ENCODE data around the gene AHSG.
"Not testable (repeated sequence)": the region's sequence is repeated elsewhere in the genome, so short reads cannot be mapped to it uniquely, and the experiment has no call there.

The AHSG gene

DNA sequence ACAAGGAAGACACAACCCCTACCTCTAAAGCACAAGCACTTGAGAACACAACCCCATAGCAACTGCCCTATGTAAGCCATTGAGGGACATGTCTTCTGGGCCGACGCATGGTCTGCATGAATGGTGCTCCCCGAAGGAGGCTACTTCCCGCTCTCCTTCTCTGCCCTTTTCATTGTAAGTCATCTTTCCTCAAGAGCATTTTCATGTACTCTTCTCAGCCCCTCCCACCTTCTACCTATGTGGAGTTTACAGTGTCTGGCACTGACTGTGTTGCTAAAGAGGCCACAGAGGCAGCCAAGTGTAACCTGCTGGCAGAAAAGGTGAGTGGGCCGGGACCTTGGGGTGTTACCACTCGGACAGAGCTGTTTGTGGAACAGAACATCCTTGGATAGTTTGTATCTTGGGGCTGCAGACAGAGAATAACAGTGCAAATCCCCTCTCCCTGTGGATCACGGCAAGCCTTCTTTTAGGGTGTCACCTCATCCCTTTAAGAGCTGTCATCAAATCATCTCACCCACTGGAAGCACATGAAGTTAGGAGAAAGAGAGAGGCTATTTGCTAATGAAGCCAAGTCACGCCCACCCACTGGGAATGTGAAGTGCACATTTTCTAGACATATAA is 5.6 kb downstream of the AHSG start:
- DNase-seq (ENCODE audit: low read depth) = no peak

DNA sequence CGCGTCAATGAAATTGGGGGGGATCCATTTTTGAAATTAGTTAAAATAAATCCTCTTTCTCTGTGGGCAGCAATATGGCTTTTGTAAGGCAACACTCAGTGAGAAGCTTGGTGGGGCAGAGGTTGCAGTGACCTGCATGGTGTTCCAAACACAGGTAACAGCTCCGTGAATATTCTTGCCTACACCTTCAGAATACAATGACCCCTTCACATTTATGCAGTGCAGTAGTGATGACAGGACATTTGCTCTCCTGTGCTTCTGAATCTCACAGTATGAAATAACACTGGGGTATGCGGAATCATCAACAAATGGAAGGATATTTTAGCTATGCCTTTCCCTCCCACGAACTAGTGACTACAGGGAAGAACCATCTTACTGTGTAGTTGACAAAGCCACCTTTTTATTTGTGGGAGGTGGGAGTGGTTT is 6.9 kb downstream of the AHSG start:
- no peak for DNase-seq (ENCODE audit: low read depth)

- DNase-seq (ENCODE audit: low read depth) = no peak
These were observed 7.6 kb downstream of the AHSG start for GRCh38 chr3:186620213-186621092.

DNA sequence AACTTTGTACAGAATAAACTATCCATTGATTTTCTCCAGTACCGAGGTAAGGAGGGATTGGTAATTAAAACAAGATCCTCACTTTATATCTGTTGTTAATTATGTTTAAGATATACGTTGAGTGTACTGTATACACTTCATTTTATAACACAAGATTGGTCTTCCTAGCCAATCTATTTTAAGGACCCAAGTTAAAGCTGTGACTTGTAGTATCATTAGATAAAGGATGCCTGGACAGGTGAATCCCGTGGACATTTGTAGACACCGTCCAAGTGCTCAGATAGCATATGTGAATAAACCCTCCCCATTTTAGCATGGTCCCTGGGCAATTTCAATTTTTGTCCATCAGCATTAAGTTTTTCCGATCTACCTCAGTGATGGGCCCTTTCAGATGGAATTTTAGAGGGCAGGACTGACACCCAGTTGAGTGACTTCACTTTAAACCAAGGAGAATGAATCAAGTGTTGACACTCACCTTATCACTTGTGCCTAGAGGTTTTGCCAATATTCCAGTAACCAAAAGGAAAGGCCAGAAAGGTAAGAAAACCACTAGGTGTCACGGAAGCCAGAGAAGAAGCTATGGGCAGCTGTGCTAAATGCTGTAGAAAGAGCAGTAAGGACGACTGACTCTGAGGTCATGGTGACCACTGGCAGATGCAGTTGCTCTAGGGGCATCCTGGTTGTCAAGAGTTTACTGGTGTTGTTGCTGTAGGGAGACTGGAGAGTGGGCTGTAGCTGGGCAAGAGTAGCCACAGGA is 9.2 kb downstream of the AHSG start:
- no peak for DNase-seq (ENCODE audit: low read depth)

- no peak for DNase-seq (ENCODE audit: low read depth)
These were observed 9.9 kb downstream of the AHSG start for GRCh38 chr3:186622651-186623310.

- no peak for DNase-seq (ENCODE audit: low read depth)
These were observed 11.7 kb downstream of the AHSG start for GRCh38 chr3:186624598-186624997.

GRCh38 chr3:186625600-186626042 is 12.8 kb downstream of the AHSG start:
- no peak for DNase-seq (ENCODE audit: low read depth)

- DNase-seq (ENCODE audit: low read depth) = no peak
These were observed 13.5 kb downstream of the AHSG start for GRCh38 chr3:186626254-186626847.

- no peak for DNase-seq (ENCODE audit: low read depth)
These were observed 15.1 kb downstream of the AHSG start for GRCh38 chr3:186627852-186628414.

DNA sequence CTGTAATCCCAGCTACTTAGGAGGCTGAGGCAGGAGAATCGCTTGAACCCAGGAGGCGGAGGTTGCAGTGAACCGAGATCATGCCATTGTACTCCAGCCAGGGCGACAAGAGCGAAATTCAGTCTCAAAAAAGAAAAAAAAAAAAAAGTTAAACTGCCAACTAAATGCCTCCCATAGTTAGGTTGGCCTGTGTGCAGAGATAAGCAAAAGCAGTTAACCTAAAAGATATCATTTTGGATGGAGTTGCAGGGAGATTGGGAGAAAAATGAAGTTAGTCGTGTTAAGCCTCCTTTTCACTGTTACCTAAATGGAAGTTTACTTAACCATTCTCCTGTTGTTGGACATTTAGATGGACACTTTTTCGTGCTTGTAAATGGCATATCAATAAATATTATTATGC is 15.9 kb downstream of the AHSG start:
- DNase-seq (ENCODE audit: low read depth) = no peak

- no peak for DNase-seq (ENCODE audit: low read depth)
These were observed 18.2 kb downstream of the AHSG start for GRCh38 chr3:186630950-186631641.

DNA sequence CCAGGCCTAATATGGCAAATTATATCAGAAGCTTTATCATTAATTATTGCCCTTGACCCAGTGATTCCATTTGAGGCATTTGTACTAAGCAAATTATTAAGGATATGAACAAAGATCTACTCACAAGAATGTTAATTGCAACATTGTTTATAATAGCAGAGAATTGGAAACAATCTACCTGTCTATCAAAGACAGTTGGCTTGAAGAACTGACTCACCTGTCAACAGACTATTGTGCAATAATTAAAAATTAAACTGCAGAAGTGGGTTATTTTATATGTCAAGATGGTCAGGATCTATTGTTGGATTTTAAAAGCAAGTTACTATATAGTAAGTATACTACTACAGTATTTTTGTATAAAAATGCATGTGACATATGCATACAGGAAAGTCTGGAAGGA is 20.6 kb downstream of the AHSG start:
- DNase-seq (ENCODE audit: low read depth) = no peak

GRCh38 chr3:186634207-186634606 is 21.3 kb downstream of the AHSG start:
- not testable (repeated sequence) for DNase-seq (ENCODE audit: low read depth)

DNA sequence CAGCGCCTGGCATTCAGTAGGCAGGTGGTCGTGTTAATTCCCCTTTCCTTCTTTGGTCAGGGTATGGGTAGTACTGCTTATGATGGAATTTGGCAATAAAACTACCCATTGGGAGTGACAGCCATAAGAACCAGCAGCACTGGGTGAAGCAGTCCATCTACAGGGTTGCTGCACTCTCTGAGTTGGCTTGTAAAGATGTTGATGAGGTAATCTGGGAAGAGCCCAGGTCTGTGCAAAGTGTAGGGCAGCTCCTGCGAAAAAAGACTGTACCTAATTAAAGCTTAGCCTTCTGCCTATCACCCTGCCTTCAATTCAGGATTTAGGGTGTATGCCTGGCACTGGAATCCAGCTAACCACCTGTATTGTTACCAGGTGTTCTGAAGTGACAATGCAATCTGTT is 22.7 kb downstream of the AHSG start:
- DNase-seq (ENCODE audit: low read depth) = no peak

DNA sequence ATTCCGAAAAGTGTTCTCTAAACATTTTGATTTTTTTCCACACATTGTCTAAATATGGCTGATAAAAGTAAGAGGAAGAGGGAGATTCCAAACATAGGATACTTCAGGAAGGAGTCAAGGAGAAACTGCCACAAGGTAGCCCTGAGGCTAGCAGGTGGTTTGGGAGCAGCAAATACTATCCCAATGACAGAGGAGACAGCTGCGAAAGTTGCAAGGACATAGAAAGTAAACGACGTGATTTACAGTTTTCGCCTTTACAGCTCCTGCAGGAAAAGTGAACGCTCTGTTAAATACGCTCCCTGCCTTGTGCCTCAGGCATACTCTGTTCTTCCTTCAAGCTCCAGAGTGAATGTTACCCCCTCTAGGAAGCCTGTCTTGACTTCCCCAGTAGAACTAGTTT is 23.7 kb downstream of the AHSG start:
- DNase-seq (ENCODE audit: low read depth) = no peak

GRCh38 chr3:186637686-186638085 is 24.8 kb downstream of the AHSG start:
- DNase-seq (ENCODE audit: low read depth) = no peak

DNA sequence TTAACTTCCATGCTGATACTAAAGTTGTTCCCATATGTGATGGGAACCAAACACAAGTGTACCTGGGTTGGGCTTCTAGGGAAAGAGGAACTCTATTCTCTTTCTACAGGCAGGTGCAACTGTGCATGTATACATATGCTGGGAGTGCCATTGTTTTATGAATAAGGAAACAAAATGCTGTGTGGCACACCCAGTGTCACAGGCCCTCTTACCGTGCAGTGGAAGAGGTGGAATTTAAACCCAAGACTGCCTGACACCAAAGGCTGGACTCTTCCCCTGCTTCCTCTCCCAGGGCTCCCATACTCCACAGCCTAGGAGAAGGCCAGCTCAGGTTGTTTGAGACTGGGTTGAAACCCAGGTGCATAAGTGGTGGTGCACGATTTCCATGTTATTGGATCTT is 25.4 kb downstream of the AHSG start:
- no peak for DNase-seq (ENCODE audit: low read depth)

DNA sequence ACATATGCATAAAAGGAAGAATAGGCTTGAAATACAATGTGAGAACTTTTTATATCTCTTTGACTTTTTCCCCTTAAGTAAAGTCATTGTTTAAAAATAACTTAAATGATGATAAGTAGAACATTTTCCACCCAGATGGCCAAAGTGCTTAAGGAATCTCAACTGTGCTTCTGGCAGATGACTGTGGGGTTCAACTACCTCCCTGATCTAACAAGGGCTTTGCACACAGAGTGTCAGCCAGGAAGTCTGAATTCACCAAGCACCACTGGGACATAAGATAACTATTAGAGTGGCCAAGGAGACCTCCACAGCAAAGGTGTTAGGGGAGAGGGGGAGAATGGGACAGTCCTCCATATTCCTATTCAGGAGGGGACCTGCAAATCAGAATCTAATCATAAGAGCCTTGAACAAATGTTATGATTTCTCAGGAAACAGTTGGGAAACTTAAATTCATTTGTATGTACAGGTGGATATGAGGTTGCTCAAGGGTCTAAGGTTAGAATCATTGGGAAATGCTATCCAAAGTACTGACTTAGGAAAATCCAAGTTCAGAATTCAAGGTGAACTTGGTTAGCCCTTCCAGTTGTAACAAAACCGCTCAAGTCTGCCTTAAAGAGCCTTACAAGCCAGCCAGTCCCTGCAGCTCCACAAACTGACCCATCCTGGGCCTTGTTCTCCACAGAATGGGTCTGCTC is 27.1 kb downstream of the AHSG start, which contains the start of gene FETUB:
TSS of gene FETUB (plus strand) at position 622 of the 695 bp plus-strand sequence. CDS start at position 684, 62 bp downstream.
- DNase-seq (ENCODE audit: low read depth) = no peak

- DNase-seq (ENCODE audit: low read depth) = no peak
These were observed 27.6 kb downstream of the AHSG start for GRCh38 chr3:186640473-186640818.

- DNase-seq (ENCODE audit: low read depth) = no peak
These were observed 28.1 kb downstream of the AHSG start for GRCh38 chr3:186640929-186641328.
